Right lung (tissue), 5 donors: Measurements from ENCODE around the gene INPP5K. TPM values are rescaled to one million over a fixed set of nuclear protein-coding genes. Genes with fewer than 3 reads are reported as not detected.
"Not testable (repeated sequence)": the region's sequence is repeated elsewhere in the genome, so short reads cannot be mapped to it uniquely, and the experiment has no call there.

Experiments
- DNase-seq, 2 donors: peaks; one replicate each; pipeline ENCODE4 v3.0.0-alpha.2; 2013
- polyA plus RNA-seq, 5 donors: library from polyadenylated mRNA; unstranded; fragments of 120-200 nt; gene quantifications; one replicate each; pipeline versions ENCODE4 v1.2.1 to v1.2.3, GENCODE V29; 2013; ENCODE audit warnings: inconsistent platforms in 1 of 5, low replicate concordance in 1 of 5; ENCODE audit not compliant: insufficient read length in 5 of 5, insufficient read depth in 1 of 5

INPP5K gene
- polyA plus RNA-seq, 5 donors: 25.7 to 32.9 (median 28.8) TPM

DNA sequence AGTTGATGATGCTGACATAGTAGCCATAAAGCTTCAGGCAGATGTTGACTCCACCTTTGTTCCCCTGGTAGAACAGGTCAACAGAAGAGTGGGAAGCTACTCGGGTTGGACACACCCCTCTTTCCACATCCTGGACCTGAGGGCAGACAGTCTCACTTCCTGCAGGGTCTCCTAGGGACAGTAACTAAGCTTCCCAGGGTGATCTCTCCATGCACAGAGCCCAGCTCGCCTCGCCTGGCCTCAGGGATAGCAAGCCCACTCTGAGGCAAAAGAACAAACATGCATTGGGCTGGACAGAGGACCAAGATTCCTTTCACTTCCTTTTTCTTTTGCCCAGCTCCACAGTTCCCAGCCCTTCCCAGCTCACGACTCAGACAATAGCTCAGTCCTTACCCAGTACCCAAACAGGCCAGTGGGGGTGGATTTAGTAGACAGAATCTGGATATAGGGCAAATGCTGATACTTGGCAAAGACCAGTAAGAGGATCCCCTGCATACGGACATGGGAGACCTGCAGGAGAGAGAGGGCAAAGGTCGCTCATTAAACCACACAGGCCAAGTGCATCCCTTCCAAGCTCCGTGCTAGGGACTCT is 7.0 kb downstream of the INPP5K start:
- no peak for DNase-seq

DNA sequence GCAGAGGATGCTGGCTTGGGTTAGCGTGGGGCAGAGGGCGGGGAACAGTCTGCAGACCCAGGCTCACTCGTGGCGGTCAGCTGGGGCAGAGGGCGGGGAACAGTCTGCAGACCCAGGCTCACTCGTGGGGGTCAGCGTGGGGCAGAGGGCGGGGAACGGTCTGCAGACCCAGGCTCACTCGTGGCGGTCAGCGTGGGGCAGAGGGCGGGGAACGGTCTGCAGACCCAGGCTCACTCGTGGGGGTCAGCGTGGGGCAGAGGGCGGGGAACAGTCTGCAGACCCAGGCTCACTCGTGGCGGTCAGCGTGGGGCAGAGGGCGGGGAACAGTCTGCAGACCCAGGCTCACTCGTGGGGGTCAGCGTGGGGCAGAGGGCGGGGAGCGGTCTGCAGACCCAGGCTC is 7.7 kb downstream of the INPP5K start:
- DNase-seq: not testable (repeated sequence)

DNA sequence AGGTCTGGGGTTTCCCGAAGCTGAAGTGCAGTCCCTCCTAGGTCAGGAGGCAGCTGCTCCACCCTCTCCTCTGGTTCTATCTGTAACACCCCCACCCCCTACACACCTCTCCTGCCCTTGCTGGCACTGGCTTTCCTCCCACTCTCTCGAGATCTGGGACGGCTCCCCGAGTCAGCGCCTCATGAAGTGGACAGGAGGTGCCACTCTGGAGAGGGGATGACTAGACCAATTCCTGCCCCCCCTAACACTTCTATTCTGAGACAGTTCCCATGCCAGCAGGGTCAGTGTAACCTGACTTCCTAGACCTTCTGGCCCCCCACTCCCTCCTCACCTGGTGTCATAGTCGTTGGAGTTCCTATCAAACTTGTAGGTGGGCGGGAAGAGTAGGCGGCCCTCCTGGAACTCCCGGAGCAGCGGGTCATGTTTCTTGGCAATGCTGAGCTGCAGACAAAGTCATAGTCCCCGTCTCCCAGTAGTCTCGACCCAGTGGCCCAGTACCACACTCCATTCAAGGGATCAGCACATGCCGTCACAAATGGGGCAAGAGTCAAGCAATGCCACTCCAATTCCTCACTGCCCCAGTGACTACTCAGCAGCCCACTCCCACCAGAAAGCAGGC is 9.7 kb downstream of the INPP5K start:
- no peak for DNase-seq

DNA sequence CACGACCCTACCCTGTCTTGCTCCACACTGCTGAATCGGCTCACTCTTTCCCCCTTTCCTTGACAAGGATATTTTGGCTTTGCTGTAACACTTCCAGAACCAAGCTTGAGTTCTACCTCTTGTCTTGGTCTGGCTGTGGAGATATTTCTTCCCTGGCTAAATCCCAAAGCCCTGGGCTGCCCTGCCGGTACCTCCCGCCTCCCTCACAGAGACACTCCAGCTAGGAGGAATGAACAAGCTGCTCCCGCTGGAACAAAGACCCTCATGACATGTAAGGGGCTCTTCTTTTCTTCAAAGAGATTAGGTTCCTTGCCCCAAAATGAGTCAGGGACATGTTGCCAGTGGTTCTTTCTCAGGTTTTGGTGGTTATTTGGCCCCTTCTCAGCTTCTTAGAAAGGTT is 10.8 kb downstream of the INPP5K start:
- DNase-seq: no peak

DNA sequence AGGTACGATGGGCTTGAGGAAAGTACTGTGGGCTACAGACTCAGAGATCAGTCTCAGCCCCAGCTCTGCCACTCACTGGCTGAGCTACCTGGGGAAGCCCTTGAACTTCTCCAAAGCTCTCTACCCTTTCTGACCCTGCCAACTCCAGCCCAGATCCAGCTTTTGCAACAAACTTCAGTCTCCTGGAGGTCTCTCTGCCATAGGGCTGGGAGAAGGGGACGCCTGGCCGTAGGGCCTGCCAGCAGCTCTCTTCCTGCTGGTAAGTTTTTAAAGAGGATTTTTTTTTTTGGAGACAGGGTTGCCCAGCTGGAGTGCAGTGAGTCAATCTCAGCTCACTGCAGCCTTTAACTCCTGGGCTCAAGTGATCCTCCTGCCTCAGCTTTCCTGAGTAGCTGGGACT is 11.5 kb downstream of the INPP5K start:
- DNase-seq: no peak

DNA sequence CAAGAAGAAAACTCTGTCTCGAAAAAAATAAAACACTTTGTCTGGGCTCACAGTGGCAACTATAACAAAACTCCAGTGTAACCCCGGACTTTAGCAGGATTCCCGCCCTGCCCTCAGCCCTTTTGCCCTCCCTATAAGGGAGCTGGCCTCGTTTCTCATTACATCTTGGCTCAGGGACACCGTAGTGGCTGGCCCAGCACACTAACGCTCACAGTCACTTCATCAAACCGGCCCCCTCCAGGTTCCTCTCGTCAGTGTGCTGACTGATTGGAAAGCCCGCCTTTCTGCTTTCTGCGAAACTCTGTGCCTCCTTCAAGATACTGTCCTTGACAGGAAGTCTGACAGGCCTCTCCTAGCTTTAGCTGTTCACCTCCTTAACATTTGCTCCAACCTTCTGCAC is 12.7 kb downstream of the INPP5K start:
- DNase-seq: peak; percentile 60 to 65

DNA sequence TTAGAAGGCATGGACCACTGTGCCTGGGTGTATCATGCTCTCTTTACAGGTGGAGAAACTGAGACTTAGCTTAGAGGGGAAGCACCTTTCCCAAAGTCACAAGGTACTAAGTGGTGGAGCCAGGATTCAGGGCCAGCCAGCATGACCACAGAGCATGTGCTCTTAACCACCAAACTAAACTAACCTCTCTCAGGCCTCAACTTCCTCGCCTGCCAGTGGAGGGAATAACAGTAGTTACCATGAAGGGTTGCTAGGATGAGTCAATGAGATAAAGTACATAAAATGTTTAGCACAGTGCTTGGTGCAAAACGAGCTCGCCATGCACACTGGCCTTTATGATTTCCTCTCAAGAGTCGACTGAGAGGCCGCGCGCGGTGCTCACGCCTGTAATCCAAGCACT is 17.5 kb downstream of the INPP5K start:
- no peak for DNase-seq

DNA sequence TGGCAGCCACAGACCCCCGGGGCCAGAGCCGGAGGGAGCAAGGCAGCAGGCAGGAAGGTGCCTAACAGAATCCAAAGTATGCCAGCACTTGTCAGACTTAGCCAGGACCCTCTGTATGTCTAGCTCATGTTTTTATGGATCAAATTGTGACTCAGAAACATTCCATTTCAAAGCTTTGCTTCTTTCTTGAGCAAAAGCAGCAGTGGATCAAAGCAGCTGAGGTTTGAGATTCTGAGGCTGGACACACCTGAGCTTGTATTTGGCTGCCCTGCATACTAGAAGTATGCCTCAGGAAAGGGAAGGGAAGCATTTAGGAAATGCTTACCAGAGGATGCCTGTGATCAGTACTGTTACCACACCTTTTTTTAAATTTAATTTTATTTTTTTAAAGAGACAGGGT is 18.2 kb downstream of the INPP5K start:
- no peak for DNase-seq

DNA sequence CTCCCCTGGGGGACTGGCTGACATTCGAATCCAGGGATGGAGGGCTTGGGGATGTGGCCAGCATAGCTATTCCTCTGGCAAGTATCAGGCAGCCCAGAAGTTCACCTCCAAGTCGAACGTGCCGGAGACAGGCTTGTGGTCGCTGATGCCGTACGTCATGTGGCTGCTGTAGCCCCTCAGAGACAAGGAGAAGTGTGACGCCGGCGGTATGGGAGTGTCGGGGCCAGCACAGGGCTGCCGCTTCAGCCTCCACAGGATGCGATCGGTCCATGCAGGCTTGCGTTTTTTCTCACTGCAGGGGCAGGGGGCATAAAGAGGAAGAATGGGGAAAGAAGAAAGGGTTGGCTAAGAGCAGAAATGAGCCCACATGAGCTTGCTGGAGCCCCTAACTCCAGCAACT is 18.6 kb downstream of the INPP5K start:
- no peak for DNase-seq

DNA sequence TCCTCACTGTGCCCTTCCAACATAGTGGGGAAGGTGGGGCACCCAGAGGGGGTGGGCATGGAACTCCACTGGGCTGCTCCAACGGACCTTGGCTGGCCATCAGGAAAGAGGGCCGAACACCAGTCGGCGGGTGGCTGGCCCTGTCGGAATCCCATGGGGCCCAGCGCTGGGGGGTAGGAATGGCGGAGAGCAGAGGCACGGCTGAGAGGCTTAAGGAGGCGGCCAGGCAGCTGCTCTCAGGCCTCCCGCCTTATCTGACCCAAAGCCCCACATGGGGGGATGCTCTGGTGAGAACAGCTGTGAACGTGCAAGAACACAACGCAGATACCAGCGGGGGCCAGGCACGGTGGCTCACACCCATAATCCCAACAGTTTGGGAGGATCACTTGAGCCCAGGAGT is 19.5 kb downstream of the INPP5K start:
- DNase-seq: no peak

DNA sequence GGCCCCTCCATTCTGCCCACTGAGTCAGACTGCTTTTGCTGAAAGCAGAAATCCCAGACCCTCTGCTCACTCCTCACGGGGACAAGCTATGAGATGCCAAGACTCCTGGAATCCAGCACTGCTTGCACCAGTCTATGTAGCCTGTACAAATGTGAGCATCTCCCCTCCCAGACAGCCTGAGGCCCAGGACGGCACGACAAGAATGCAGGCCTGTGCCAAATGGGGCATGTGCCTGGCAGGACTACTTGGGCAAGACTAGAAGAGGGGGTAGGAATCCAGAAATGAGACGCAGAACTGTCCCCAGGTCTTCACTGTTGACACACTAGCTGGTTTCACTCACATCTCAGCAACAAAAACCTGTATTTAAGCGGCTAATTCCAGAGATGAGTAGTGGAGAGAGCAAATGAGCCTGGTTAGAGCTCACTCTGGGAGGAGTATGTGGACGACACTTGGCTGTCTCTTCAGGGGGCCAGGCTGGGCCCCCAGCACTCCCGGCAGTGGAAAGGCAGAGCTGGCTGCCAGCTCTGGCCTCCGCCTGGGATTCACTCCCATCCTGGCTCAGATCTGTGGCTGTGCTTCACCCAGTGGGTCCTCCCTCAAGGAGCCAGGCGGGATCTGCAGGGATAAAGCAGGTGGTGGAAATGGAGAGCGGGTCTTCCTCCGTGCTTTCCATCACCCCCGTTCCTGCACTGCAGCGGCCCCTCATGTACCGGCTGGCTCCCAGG is 21.0 kb downstream of the INPP5K start:
- DNase-seq: no peak

DNA sequence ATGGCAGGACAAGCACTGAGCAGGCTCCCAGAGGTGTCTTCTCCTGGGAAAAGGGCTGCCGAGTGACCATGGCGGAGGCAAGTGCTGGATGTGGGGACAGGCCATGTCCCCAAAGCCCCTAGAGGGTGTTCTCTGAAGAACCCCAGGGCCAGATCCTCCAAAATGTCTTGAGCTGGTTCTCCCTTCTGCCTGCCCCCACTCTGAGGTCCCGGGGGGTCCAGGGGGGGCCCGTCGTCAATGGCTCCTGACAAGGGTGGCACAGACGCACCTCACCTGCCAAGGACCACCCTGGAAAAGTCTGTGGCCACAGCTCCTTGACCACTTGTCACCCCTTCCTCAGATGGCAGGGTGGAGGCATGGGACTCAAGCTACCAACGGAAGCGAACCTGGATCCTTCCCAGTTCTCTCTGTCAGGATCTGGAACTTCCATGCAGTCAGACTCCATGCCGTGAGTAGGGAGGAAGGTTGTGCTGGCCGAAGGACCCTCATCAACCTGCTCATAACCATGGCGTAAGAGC is 21.6 kb downstream of the INPP5K start:
- DNase-seq: no peak

DNA sequence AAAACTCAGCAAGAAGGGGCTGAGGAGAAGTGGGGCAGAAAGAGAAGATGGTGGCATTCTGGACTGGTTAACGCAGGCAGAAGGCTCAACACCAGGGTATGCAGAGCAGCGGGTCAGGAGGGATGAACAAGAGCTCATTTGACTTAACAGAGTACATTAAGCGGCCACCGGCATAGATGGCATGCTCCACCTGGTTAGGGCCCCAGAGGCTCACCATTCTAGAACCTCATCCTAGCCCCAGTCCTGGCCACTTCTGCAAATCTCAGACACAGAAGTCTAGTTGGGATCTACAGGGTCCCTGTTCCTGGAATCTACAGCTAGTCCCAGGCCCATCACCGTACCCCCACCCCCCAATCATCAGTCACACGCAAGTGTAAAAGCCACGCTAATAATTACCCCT is 22.2 kb downstream of the INPP5K start:
- no peak for DNase-seq

DNA sequence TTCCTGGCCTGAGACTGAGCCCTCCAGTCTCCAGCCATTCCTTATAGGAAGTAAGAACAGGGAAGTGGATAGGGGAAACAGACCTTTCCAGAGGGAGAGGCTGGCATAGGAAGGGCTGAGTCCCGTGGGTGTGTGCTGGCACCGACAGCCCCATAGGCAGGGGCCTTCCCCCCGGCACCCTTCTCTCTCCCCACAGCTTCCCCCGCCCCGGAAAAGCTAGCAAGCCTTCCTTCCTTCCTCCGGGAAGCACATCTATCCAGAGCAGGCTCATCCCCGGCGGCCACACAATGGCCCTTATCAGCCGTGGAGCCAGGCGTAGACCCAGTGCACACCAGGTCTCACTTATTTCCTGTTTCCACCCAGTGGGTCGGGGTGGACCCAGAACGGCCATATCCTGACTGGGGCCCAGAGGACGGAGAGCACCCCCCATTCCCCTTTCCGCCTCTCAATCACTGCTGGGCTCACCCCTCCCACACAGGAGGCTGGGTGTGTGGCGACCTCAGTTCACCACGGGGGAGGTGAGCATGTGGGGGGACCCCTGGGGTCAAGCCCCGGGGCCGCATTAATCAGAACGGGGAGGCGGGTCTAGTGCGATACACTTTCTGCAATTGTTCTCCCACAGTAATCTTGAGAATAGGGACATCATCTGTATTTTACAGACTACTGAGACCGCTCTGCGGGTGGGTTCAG is 23.0 kb downstream of the INPP5K start:
- no peak for DNase-seq

DNA sequence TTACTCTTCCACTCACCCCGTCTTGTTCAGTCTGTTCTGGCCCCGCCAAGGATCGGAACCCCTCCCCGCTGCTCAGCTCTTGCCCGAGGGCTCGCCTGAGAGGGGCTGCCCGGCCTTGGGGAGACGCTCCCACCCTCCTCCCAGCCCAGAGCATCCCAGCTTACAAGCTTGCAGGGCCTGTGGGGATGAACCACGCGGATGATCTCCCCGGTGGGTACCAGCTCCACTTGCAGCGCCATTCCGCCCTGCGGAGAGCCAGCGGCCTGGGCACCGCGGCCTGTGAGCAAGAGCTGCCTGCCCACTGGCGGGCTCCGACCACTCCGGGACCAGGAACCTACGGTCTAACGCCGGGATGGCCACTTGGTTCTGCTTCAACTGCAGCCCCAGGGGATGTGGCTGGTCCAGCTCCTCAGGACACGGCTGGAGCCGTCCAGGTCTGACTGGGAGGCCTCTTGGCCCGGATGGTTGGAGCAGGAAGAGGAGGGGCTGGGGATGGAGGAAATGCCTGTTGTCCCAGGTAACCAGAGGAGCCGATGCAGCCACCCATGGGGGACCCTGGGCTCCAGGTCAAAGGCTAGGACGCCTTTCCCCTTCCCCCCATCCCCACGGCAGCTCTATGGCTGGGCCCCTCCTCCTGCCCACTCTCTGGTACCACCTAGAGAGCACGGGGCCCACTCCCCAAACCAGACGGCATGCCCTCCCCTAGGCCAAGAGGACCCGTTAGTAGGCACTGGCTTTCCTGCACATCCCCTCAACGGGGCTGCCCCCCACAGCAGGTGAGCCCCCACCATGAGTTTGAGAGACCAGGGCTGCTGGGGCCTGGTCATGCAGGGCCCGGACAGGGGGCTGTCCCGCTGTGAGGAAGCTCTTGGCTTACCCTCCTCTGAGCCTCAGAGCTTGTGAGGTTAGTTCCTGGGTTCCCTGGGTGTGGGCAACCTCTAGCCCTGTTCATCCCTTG is 23.9 kb downstream of the INPP5K start, which contains the start of gene MYO1C:
Gene MYO1C, minus strand, starts transcription at position 438 of the 958 bp plus-strand sequence. Its CDS starts 199 bp downstream, at position 239.
- DNase-seq: no peak

DNA sequence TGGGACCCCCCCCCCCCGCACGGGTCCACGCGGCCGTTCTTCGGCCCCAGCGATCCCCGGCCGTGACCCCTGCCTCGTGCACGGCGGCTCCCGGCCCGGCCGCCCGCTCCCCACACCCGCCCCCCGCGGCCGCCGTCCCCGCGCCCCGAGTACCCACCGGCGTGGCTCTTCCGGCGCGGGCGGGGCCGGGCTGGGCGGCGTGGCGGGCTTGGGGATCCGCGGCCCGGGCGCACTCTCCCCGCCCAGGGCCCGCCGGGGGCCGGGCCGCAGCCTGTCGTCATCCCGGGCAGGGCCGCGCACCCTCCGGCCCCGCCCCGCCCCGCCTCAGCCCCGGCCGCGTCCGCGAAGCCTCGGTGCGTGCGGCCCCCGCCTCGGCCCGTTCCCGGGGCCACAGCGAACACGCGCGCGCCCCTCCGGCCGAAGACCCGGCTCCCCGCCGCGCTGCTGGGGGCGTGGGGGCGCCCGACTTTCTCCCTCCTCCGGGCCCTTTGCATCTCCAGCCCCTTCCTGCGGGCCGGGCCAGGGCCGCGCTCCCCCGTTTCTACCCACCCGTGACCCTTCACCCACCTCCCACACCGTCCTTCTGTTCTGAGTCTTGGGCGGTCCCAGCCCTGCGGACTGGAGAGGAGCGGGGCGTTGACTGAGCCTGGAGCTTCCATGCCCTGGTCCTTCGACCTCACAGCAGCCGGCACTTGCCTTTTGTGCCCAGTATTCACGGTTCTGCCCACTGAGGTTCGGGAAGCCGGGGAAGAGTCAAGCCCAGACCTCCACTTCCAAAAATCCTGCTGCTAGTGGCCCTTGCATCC is 24.8 kb downstream of the INPP5K start:
- no peak for DNase-seq

DNA sequence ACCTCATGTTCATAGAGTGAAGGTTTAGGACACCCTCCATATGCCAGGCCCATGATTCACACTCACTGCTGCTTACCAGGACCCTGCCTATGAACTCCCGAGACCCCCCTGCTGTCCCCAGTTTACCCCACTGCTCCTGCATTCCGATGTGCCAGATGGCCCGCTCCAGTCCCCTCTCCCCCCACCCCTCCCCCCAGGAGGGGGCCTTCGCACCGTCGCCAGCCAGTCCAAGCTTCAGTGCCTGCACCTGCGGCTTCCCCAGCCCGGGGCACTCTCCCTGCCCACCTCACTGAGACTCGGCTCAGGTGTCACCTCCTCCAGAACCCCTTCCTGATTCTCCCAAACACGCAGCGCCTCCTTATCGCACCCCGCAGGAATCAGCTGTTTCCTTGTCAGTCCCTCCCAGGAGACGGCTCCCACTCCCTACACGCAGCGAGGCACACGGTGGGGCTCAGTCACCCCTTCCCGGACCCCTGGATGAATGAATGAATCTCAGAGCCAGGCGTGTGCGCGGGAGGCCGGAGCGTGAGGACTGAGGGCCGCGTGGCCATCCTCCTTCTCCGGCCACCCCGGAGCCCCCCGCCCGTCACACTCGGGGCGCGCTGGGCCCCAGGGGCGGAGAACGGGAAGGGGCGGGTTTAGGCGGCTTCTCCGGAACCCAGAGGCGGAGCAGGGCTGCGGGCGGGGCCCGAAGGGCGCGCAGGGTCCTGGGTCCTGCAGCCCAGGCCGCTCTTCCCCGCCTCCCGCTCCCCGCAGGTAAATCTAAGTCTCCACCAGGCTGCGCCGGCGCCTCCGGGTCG is 25.6 kb downstream of the INPP5K start:
- DNase-seq: no peak

DNA sequence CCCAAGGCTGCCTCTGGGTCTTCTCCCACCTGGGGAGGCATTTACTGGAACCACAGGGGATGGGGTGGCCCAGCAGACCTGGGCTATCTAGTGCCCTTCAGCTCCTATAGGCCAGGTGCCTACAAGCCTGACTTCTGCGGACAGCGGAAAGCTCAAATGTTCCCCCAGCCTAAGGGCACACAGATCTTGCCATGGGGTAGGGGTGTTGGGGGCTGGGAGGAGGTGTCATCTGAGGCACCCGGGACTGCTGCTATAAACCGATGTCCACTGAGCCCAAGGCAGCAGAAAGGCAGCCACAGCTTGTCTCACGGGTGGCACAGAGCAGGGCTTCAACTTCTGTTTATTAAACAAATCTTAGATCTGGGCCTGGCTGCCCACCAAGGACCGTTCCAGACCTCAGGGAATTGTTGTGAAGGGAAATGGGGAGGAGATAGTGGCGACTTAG is 27.6 kb downstream of the INPP5K start:
- DNase-seq: no peak
